GM23338 (cell line): ENCODE results near the gene PRPF19.

ENCODE experiments used
- CREB1 ChIP-seq: fragments of 250-450 bp; sonication (Bioruptor Pico); IDR thresholded peaks from 2 replicates; pipeline ENCODE4 v1.5.0; 2020; ENCODE audit warnings: low read depth, mild to moderate bottlenecking, moderate library complexity
- CTCF ChIP-seq, 2 experiments: fragments of 200-600 bp in 1 of 2; sonication (generic) in 1 of 2; conservative IDR thresholded peaks; 2 replicates each; pipeline versions ENCODE4 v1.5.1 to v1.6.1; 2016 to 2017; ENCODE audit warnings: antibody characterized with exemption in 2 of 2, low read depth in 2 of 2, mild to moderate bottlenecking in 2 of 2, moderate library complexity in 1 of 2
- POLR2AphosphoS5 ChIP-seq: IDR thresholded peaks from 2 replicates; pipeline ENCODE4 v1.6.1; 2016; ENCODE audit warnings: antibody characterized with exemption, low read depth
- REST ChIP-seq: IDR thresholded peaks from one replicate; pipeline ENCODE4 v1.6.1; 2018; ENCODE audit warnings: antibody characterized with exemption; ENCODE audit not compliant: unreplicated experiment

GRCh38 chr11:60860943-60861342 is 45.4 kb downstream of the PRPF19 start:
- TF ChIP-seq CTCF (conservative IDR thresholded peaks at IDR 0.05; ENCODE audit: low read depth in 2 of 2) (no peak), REST (no peak), CREB1 (no peak), POLR2AphosphoS5 (no peak)
